NCI-H510A (cell line): ENCODE data around the gene ALK.

Experiments used
- DNase-seq: peaks from one replicate; lab custom pipeline; 2025; lab: John Stamatoyannopoulos, UW

Gene ALK

GRCh38 chr2:29224693-29225551 is 696.5 kb downstream of the ALK start:
- DNase-seq = no peak

GRCh38 chr2:29223851-29224692 is 697.3 kb downstream of the ALK start:
- no peak for DNase-seq

GRCh38 chr2:29223257-29223656 is 698.1 kb downstream of the ALK start:
- no peak for DNase-seq

- no peak for DNase-seq
Observed at GRCh38 chr2:29222381-29223179, 698.8 kb downstream of the ALK start.

DNA sequence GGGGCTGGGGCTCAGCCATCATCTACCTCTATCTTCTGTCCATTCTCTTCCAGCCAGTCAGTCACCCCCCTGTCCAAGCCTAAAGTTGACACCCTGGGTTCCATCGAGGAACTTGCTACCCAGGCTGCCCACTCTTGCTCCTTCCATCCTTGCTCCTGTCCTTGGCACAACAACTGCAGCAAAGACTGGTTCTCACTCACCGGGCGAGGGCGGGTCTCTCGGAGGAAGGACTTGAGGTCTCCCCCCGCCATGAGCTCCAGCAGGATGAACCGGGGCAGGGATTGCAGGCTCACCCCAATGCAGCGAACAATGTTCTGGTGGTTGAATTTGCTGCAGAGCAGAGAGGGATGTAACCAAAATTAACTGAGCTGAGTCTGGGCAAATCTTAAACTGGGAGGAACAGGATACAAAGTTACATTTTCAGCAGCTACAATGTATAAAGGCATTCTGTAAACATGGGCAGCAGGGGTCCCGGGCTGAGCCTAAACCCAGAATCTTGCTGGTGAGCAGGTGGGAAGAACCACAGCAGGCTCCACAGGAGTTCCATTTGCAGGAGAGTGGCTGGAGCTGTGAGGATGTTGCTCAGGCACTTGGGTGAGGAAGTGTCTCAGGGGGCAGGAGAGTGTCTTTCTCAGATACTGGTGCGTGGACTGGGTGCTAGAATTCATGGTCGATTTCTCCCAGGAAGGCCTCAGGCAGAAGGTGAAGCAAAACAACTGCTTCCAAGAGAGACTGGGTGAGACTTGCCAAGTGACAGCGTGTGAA is 700.7 kb downstream of the ALK start:
- no peak for DNase-seq

DNA sequence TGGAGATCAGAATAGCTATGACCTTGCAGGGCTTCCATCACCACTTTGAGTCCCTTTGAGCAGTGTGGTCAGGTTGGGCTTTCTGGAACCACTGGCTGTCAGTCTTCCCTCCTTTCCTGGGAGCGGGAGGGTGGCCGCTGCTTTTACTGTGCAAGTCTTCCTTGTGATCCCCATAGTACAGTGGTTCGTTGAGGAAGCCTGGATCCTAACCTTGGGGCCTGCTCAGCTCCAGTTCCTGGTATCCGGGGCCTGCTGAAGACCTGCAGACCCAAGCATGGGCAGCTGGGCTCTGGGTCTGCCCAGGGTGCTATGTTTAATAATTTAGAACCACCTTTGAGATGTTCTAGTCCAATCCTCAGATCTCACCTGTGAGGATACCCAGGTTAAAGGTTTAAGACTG is 702.0 kb downstream of the ALK start:
- DNase-seq = no peak

- DNase-seq = no peak
Observed at GRCh38 chr2:29218550-29219125, 702.7 kb downstream of the ALK start.

DNA sequence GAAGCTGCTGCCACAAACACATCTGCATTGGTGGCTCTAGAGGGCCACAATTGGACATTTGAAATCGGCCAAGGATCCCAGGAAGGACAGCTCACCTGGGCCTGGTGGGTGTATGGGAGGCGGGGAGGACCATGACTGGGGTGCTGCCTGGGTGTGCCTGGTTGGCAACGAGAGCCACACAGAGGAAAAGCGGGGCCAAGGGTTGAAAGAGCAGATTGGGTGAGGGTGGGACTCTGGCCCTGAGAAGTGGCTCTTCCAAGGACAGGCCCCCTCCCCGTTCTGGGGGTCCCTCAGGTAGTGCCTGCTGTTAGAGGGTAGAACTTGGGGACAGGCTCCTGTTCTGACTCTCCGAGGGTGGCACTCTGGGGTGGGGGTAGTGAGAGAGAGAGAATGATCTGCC is 703.3 kb downstream of the ALK start:
- DNase-seq = no peak

GRCh38 chr2:29216609-29216909 is 704.8 kb downstream of the ALK start:
- DNase-seq = no peak

DNA sequence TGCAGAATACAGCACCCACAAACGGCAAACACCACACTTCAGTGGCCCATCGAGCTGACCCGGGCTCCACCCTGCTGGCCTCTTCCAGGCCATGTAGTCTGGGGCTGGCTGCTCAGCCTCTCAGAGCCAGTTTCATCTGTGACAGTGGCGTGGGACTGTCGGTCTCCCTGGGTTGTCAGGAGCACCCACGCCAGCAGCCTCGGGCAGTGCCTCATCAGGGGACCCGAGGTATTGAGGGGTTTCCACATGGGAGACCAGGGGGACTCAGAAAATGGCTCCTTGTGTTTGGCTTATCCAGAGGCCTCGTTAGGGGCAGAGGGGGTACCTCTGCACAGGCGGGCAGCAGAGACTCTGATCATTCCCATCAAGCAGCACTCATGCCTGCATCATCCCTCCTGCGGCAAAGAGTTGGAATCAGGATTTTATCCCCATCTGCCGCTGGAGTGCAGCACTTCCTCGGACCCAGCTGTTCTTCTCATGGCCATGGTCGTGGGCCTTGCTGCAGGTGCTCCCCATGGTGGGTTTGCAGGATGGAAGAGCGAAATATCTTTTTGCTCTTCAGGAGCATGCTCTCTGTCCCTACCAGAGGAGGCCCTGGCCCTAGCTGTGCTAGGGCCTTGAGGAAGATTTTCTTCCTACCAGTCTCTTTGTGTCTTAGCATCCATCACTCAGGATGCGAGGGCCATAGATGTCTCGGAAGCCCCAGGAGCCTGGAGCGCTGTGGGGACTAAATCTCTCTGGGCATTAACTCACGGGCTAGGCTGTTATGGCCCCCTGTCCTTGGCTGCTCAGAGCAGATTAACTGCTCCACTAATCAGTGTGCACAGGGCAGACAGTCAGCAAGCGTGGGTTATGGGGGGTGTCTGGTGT is 705.4 kb downstream of the ALK start:
- no peak for DNase-seq

DNA sequence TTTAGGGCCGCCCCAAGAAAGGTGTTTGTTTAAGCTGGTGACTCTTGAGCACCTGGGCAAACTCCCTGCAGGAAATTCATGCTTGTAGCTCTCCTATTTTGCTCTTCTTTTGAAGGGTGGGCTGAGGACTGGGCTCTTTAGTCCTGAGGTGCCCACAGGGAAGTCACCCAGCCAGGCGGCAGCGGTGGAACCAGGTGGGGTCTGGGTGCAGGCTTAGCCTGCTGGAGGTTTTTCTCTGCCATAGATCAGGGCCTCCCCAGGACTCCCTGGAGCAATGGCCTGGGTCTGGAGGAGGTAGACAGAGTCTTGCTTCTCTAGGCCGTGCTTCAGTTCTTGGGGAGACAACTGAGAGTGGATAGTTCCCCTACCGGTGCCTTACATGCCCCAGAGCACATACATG is 706.3 kb downstream of the ALK start:
- no peak for DNase-seq

GRCh38 chr2:29213888-29214291 is 707.5 kb downstream of the ALK start:
- DNase-seq = no peak

DNA sequence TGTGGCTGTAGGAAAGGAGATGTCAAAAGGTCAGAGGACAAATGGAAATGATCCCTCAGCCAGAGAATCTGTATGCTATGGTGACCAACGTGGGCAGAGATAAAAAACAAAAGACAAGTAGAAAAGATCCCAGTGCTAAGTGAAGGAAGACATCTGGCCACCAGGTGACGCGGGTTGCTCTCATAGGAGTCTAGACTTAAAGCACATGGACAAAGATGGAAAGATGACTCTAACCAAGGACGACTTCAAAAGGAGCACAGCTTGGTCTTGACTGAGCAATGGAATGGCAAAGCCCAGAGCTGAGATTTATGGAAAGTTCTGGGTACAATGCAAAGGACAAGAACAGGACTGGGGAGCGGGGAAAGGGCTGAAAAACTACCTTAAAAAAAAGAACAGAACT is 709.4 kb downstream of the ALK start:
- no peak for DNase-seq

- no peak for DNase-seq
Observed at GRCh38 chr2:29209551-29209950, 711.8 kb downstream of the ALK start.

GRCh38 chr2:29207352-29208148 is 713.8 kb downstream of the ALK start:
- no peak for DNase-seq

DNA sequence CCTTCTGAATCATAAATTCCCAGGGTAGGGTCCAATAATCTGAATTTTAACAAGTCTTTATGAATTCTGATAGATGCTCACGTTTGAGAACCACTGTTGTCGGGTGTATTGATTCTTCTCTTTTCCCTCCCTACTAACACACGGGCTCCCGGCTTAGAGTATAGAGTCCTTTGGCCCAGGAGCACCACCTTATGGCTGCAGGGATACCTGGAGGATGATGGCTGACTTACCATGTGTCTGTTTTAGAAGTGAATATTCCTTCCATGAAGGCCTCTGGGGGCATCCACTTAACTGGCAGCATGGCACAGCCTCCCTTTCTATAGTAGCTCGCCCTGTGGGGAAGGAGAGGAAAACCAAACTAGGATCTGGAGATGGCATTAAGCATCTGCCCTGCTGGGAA is 714.4 kb downstream of the ALK start:
- no peak for DNase-seq

GRCh38 chr2:29202819-29203495 is 718.4 kb downstream of the ALK start:
- DNase-seq = no peak

DNA sequence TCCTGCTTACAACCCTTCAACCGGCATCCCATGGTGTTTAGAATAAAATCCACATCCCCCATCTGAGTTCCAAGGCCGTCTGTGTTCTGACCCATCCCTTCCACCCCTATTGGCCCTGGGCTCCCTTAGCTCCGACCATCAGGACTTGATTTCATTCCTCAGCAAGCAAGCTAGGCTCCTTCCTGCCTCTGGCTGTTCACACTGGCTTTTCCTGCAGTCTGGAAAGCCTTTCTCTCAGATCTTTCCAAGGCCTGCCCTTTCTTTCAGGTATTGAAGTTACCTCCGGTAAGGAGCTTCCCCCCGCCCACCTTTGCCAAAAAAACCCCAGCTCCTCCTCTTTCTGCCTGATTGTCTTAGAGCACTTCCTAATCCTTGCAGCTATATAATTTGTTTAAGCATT is 719.4 kb downstream of the ALK start:
- no peak for DNase-seq
